Measurements from ENCODE around the gene HINFP. TPM values are rescaled to one million over a fixed set of nuclear protein-coding genes. Genes with fewer than 3 reads are reported as not detected.

Gene HINFP
- total RNA-seq, 4 donors from 2014 or later, result 13.4 to 21.3 (median 17.9) TPM

DNA sequence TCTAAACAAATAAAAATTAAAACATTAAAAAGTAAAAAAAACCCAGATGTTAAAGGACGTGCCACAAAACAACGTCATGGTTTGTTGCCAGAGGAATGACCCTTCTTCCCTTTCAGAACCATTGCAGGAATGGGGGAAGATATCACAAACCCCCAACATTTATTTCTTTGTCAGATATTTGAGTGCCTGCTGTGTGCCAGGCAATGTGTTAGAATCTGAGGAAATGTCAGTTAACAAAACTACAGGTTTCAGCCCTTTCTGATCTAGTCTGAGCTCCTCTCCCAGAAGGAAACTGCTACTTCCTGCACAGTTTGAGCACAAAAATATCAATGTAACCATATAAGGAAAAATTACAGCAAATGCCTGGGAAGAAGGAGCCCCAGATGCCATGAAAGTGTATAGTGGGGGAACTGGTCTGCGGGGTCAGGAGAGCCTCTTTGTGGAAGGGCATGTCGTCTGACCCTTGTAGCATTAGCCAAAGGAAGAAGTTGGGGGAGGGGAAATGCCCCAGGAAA lies 56.8 kb downstream of the HINFP start:
- TF ChIP-seq, protein P1, sequence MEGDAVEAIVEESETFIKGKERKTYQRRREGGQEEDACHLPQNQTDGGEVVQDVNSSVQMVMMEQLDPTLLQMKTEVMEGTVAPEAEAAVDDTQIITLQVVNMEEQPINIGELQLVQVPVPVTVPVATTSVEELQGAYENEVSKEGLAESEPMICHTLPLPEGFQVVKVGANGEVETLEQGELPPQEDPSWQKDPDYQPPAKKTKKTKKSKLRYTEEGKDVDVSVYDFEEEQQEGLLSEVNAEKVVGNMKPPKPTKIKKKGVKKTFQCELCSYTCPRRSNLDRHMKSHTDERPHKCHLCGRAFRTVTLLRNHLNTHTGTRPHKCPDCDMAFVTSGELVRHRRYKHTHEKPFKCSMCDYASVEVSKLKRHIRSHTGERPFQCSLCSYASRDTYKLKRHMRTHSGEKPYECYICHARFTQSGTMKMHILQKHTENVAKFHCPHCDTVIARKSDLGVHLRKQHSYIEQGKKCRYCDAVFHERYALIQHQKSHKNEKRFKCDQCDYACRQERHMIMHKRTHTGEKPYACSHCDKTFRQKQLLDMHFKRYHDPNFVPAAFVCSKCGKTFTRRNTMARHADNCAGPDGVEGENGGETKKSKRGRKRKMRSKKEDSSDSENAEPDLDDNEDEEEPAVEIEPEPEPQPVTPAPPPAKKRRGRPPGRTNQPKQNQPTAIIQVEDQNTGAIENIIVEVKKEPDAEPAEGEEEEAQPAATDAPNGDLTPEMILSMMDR (IDR thresholded peaks at IDR 0.05; ENCODE audit: low read depth), result no peak

DNA sequence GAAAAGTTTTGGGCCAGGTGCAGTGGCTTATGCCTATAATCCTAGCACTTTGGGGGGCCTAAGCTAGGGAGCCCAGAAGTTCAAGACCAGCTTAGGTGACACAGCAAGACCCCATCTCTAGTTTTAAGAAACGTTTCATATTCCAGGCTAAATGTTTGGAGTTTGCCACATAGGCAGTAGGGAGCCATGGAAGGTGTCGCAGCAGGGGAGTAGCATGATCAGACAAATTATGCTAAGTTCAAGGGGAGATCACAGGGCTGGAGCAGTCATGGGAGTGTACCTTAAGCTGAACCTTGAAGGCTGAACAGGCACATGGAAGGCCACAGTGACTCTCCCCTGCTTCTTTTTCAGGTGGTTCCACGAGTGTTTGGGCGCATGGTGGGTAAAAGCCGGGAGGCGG lies 58.0 kb downstream of the HINFP start:
- TF ChIP-seq, protein P1 (IDR thresholded peaks at IDR 0.05; ENCODE audit: low read depth), result no peak

GRCh38 chr11:119179983-119180382 lies 58.6 kb downstream of the HINFP start:
- TF ChIP-seq, protein P1 (IDR thresholded peaks at IDR 0.05; ENCODE audit: low read depth), result no peak

DNA sequence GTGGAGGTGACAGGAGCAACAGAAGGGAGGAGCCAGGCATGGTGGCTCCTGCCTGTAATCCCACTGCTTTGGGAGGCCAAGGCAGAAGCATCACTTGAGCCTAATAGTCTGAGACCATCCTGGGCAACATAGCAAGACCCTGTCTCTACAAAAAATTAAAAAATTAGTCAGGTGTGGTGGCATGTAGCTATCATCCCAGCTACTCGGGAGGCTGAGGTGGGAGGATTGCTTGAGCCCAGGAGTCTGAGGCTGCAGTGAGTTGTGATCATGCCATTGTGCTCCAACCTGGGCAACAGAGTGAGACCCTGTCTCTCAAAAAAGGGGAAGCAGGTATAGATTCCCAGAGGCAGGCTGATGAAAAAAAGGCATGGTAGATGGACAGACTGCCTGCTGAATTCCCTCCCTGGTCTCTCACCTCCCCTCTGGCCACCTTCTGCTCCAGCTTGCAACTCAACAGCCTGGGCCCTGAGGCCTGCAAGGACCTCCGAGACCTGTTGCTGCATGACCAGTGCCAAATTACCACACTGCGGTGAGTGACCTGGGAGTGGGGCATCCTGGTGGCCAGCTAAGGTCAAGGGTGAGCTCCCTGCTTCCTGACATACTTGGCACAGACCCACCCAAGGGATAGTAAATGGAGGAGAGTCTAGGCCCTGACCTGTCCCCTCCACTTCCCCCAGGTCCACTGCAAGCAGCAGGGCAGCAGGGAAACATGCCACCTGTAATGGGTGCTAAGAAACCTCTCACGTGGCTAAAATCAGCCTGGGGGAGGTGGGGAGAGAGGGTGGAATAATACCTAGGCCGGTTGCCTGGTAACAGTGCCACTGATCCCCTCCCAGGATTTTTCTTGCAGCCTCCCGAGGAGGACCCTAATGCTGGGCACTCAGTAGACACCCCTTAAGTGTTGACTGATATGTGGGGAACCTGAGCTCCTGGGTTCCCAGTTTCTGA lies 59.6 kb downstream of the HINFP start:
- TF ChIP-seq, protein P1 (IDR thresholded peaks at IDR 0.05; ENCODE audit: low read depth), result no peak

DNA sequence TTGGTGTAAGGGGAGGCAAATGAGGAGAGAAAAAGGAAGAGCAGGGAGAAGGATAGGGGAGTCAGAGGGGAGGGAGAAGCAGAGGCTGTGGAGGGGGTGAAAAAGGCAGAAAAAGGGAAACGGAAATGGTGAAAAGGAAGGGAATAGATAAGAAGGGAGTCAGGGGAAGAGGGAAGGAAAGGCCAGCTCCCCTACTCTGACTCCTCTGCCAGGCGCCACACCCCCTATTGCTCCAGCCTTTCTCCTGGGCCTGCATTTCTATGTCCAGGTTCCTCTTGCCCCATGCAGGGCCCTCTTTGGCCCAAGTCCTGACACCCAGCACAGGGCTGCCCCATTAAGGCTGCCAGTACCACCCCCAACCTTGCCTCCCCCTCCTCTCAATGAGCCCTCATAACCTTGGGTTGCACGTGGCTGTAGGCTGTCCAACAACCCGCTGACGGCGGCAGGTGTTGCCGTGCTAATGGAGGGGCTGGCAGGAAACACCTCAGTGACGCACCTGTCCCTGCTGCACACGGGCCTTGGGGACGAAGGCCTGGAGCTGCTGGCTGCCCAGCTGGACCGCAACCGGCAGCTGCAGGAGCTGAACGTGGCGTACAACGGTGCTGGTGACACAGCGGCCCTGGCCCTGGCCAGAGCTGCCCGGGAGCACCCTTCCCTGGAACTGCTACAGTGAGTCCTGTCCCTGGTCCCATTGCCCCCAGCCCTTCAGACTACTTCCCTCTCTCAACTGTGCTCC lies 60.5 kb downstream of the HINFP start:
- TF ChIP-seq, protein P1 (IDR thresholded peaks at IDR 0.05; ENCODE audit: low read depth), result no peak

Other genes with a start within 250 kb of the HINFP start
- under 1 TPM in 1 of 4 donors, not detected in 3; 0.16 TPM for gene CXCR5, start 237.7 kb upstream of the HINFP start, total RNA-seq
- 10 to 100 TPM in 2 of 4 donors, 1 to 10 TPM in 2; 5.9 to 49.9 (median 11.2) TPM for gene BCL9L, start 195.7 kb upstream of the HINFP start, total RNA-seq
- not detected for gene UPK2, start 165.3 kb upstream of the HINFP start, total RNA-seq
- gene FOXR1, start 149.8 kb upstream of the HINFP start, total RNA-seq, result not detected
- 100 to 1,000 TPM in 1 of 4 donors, 10 to 100 TPM in 3; 39.0 to 114 (median 54.9) TPM for gene CENATAC, start 123.4 kb upstream of the HINFP start, total RNA-seq
- 1,000 to 10,000 TPM in 3 of 4 donors, 100 to 1,000 TPM in 1; 986 to 3,365 (median 1,501) TPM for gene RPS25, start 103.2 kb upstream of the HINFP start, total RNA-seq
- 10 to 100 TPM; 38.9 to 77.8 (median 42.8) TPM for gene TRAPPC4, start 102.8 kb upstream of the HINFP start, total RNA-seq
- 10 to 100 TPM in 3 of 4 donors, 1 to 10 TPM in 1; 8.8 to 19.9 (median 17.4) TPM for gene SLC37A4, start 90.7 kb upstream of the HINFP start, total RNA-seq
- gene HYOU1, start 64.4 kb upstream of the HINFP start, total RNA-seq, result 10 to 100 TPM; 32.0 to 49.2 (median 39.9) TPM
- gene VPS11, start 53.8 kb upstream of the HINFP start, total RNA-seq, result 10 to 100 TPM; 34.8 to 43.4 (median 39.4) TPM
- gene HMBS, start 36.7 kb upstream of the HINFP start, total RNA-seq, result 10 to 100 TPM in 2 of 4 donors, 1 to 10 TPM in 2; 6.2 to 27.5 (median 10.0) TPM
- 10 to 100 TPM; 12.6 to 47.9 (median 19.6) TPM for gene DPAGT1, start 19.7 kb upstream of the HINFP start, total RNA-seq
- gene C2CD2L, start 14.2 kb upstream of the HINFP start, total RNA-seq, result 10 to 100 TPM in 2 of 4 donors, 1 to 10 TPM in 2; 6.2 to 12.1 (median 9.6) TPM
- gene ABCG4, start 27.5 kb downstream of the HINFP start, total RNA-seq, result not detected
- gene NLRX1, start 47.1 kb downstream of the HINFP start, total RNA-seq, result 10 to 100 TPM; 10.9 to 27.3 (median 14.2) TPM
- gene NHERF4, start 63.9 kb downstream of the HINFP start, total RNA-seq, result under 1 TPM in 3 of 4 donors, not detected in 1; 0.19 to 0.51 (median 0.22) TPM
- gene CBL, start 84.8 kb downstream of the HINFP start, total RNA-seq, result 10 to 100 TPM; 18.1 to 27.4 (median 22.2) TPM
- 1,000 to 10,000 TPM in 2 of 4 donors, 100 to 1,000 TPM in 2; 655 to 1,853 (median 1,046) TPM for gene MCAM, start 195.6 kb downstream of the HINFP start, total RNA-seq
- 10 to 100 TPM; 10.2 to 15.1 (median 11.7) TPM for gene RNF26, start 212.9 kb downstream of the HINFP start, total RNA-seq
- 10 to 100 TPM; 10.6 to 41.2 (median 29.8) TPM for gene C1QTNF5, start 219.3 kb downstream of the HINFP start, total RNA-seq
- not detected for gene MFRP, start 225.1 kb downstream of the HINFP start, total RNA-seq